Endodermal cell (in vitro differentiated cells): ENCODE results near the gene NDEL1. TPM values are rescaled to one million over a fixed set of nuclear protein-coding genes. Genes with fewer than 3 reads are reported as not detected.

Source experiments
- DNase-seq: peaks from one replicate; pipeline ENCODE4 v3.0.0-alpha.2; 2017
- H3K27ac ChIP-seq: 2 replicates; pipeline ENCODE4 v1.5.1; 2013; ENCODE audit warnings: mild to moderate bottlenecking, low read depth, low read length, moderate library complexity
- H3K27me3 ChIP-seq: 2 replicates; pipeline ENCODE4 v1.6.1; 2013; ENCODE audit warnings: mild to moderate bottlenecking, low read length, moderate library complexity; ENCODE audit not compliant: insufficient read depth, control insufficient read depth, poor library complexity, severe bottlenecking
- H3K36me3 ChIP-seq: 2 replicates; pipeline ENCODE4 v1.7.0; 2013; ENCODE audit warnings: mild to moderate bottlenecking, low read length, moderate library complexity; ENCODE audit not compliant: control insufficient read depth, insufficient read depth
- H3K4me1 ChIP-seq: one replicate; pipeline ENCODE4 v1.7.0; 2013; ENCODE audit warnings: low read length; ENCODE audit not compliant: control insufficient read depth, insufficient read depth
- H3K4me3 ChIP-seq: 2 replicates; pipeline ENCODE4 v1.5.1; 2013; ENCODE audit warnings: mild to moderate bottlenecking, low read length, moderate library complexity
- H3K9ac ChIP-seq: 2 replicates; pipeline ENCODE4 v1.6.1; 2013; ENCODE audit warnings: mild to moderate bottlenecking, low read length, moderate library complexity; ENCODE audit not compliant: poor library complexity, severe bottlenecking; ENCODE audit errors: extremely low read depth
- H3K9me3 ChIP-seq: 2 replicates; pipeline ENCODE4 v1.6.1; 2013; ENCODE audit warnings: mild to moderate bottlenecking, low read length, moderate library complexity; ENCODE audit not compliant: control insufficient read depth
- H3K27ac Mint-ChIP-seq: 2 replicates; pipeline ENCODE4 v1.8.0; 2020; ENCODE audit warnings: mixed read lengths
- H3K27me3 Mint-ChIP-seq: 2 replicates; pipeline ENCODE4 v1.8.0; 2021; ENCODE audit warnings: mild to moderate bottlenecking, mixed read lengths; ENCODE audit not compliant: insufficient read depth
- H3K36me3 Mint-ChIP-seq: 2 replicates; pipeline ENCODE4 v1.8.0; 2020; ENCODE audit warnings: low read depth, mixed read lengths
- H3K4me1 Mint-ChIP-seq: 2 replicates; pipeline ENCODE4 v1.8.0; 2020; ENCODE audit warnings: mixed read lengths
- H3K4me3 Mint-ChIP-seq: 2 replicates; pipeline ENCODE4 v1.8.0; 2020; ENCODE audit warnings: mild to moderate bottlenecking, moderate library complexity, mixed read lengths
- H3K9me3 Mint-ChIP-seq: 2 replicates; pipeline ENCODE4 v1.8.0; 2020; ENCODE audit warnings: mild to moderate bottlenecking, mixed read lengths
- WGBS, 2 experiments: methylation state at CpG; one replicate each; pipeline versions ENCODE4 v1.1.5 to v1.1.7; 2013; ENCODE audit warnings: missing lambda C conversion rate in 2 of 2, mixed read lengths in 1 of 2; ENCODE audit not compliant: insufficient coverage in 1 of 2, insufficient read length in 1 of 2; 5-methylcytosine and 5-hydroxymethylcytosine counted together
- total RNA-seq, 2 donors: library from RNA; stranded (reverse); fragmentation: NEBNext Ultra II Directional in 1 of 2; extraction: Animal tissue kit (Norgen Biotek cat#: 25700) in 1 of 2; gene quantifications; 2 replicates in 1 of 2; 3 replicates in 1 of 2; pipeline ENCODE4 v1.2.1, GENCODE V29; 2021
- TF ChIP-seq, protein P1 (sequence below): fragments of 200-600 bp; sonication (generic); conservative IDR thresholded peaks from 2 replicates; pipeline ENCODE4 v1.5.0; 2021; ENCODE audit warnings: antibody characterized with exemption, mild to moderate bottlenecking

The NDEL1 gene
- total RNA-seq, 2 donors from 2014 or later = 60.4 to 61.2 TPM

DNA sequence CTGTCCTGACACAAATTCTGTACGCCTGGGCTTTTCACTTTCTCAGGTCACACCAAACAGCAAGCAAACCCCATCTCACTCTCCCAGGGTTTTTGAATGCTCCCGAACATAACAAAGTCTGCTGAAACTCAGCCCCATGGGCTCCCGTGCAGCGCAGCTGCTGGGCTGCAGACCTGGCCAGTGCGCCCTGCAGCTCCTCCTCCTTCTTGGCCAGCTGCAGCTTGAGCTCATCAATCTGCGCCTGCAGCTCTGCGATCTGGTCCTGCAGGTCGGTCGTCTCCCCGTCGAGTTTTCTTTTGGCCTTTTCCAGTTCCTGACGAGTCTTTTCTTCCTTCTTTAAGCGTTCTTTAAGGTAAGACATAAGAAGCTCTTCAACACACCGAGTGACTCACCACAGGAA is 70.5 kb downstream of the NDEL1 start:
- H3K9me3 Mint-ChIP-seq = no peaks in the 10 kb centered on the region
- no peak overlapping the region for H3K27ac ChIP-seq
- H3K27me3 ChIP-seq = no peaks in the 10 kb centered on the region
- WGBS, 2 experiments = 92 to 96% methylated on average over 12 to 14 of the region's 14 CpGs
- H3K36me3 Mint-ChIP-seq = peaks cover 83% of the 10 kb centered on the region
- H3K36me3 ChIP-seq = peaks cover 97% of the 10 kb centered on the region
- no peak overlapping the region for H3K27ac Mint-ChIP-seq
- H3K4me3 Mint-ChIP-seq = no peak overlapping the region
- H3K4me3 ChIP-seq = no peak overlapping the region
- H3K4me1 Mint-ChIP-seq = no peaks in the 10 kb centered on the region
- no peaks in the 10 kb centered on the region for H3K9me3 ChIP-seq
- no peak for DNase-seq
- H3K9ac ChIP-seq = no peak overlapping the region
- no peaks in the 10 kb centered on the region for H3K4me1 ChIP-seq
- TF ChIP-seq, protein P1, sequence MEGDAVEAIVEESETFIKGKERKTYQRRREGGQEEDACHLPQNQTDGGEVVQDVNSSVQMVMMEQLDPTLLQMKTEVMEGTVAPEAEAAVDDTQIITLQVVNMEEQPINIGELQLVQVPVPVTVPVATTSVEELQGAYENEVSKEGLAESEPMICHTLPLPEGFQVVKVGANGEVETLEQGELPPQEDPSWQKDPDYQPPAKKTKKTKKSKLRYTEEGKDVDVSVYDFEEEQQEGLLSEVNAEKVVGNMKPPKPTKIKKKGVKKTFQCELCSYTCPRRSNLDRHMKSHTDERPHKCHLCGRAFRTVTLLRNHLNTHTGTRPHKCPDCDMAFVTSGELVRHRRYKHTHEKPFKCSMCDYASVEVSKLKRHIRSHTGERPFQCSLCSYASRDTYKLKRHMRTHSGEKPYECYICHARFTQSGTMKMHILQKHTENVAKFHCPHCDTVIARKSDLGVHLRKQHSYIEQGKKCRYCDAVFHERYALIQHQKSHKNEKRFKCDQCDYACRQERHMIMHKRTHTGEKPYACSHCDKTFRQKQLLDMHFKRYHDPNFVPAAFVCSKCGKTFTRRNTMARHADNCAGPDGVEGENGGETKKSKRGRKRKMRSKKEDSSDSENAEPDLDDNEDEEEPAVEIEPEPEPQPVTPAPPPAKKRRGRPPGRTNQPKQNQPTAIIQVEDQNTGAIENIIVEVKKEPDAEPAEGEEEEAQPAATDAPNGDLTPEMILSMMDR = no peak
- H3K27me3 Mint-ChIP-seq = no peaks in the 10 kb centered on the region

DNA sequence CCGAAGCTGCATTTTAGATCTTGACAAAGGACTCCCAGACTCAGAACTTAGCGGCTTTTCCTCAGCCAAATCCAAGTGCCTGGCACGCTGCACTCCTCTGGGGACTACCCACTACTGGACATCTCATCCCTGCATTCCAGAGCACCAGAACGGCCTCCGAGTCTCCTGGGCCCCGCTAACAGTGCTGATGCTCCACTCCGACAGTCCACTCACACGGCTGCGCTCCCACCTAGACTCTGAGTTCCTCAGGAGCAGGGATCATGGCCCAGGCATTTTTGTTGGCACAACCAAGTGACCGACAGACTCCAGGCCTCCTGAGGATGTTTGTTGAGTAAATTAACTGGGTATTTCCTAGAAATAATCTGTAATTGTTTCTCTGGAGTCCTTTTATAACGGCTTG is 79.1 kb downstream of the NDEL1 start:
- Histone ChIP-seq H3K4me1 (no peaks in the 10 kb centered on the region), H3K9me3 (no peaks in the 10 kb centered on the region), H3K9ac (no peak overlapping the region), H3K27me3 (no peaks in the 10 kb centered on the region), H3K36me3 (peaks cover 94% of the 10 kb centered on the region), H3K27ac (no peak overlapping the region), H3K4me3 (no peak overlapping the region)
- no peak overlapping the region for H3K4me3 Mint-ChIP-seq
- peaks cover 87% of the 10 kb centered on the region for H3K36me3 Mint-ChIP-seq
- peak overlapping the region; percentile 71 for H3K27ac Mint-ChIP-seq
- no peaks in the 10 kb centered on the region for H3K9me3 Mint-ChIP-seq
- H3K4me1 Mint-ChIP-seq = no peaks in the 10 kb centered on the region
- TF ChIP-seq, protein P1 = no peak
- H3K27me3 Mint-ChIP-seq = no peaks in the 10 kb centered on the region
- no peak for DNase-seq
- WGBS, 2 experiments = 96 to 98% methylated on average over 6 to 11 of the region's 11 CpGs

Other genes with a start within 250 kb of the NDEL1 start
- 1 to 10 TPM; 4.1 to 5.5 TPM for gene BORCS6, start 245.7 kb upstream of the NDEL1 start, total RNA-seq
- gene AURKB, start 225.3 kb upstream of the NDEL1 start, total RNA-seq = 100 to 1,000 TPM in 1 of 2 donors, 10 to 100 TPM in 1; 90.5 to 122 TPM
- gene CTC1, start 187.8 kb upstream of the NDEL1 start, total RNA-seq = 10 to 100 TPM; 46.4 to 63.1 TPM
- gene PFAS, start 186.6 kb upstream of the NDEL1 start, total RNA-seq = 100 to 1,000 TPM; 119 to 158 TPM
- gene RANGRF, start 147.2 kb upstream of the NDEL1 start, total RNA-seq = 10 to 100 TPM; 34.0 to 36.3 TPM
- gene SLC25A35, start 140.5 kb upstream of the NDEL1 start, total RNA-seq = 1 to 10 TPM; 5.6 to 10.0 TPM
- 1 to 10 TPM; 4.1 to 9.2 TPM for gene ARHGEF15, start 125.6 kb upstream of the NDEL1 start, total RNA-seq
- gene ODF4, start 96.0 kb upstream of the NDEL1 start, total RNA-seq = not detected
- 1,000 to 10,000 TPM; 1,739 to 2,129 TPM for gene RPL26, start 52.7 kb upstream of the NDEL1 start, total RNA-seq
- gene RNF222, start 38.1 kb upstream of the NDEL1 start, total RNA-seq = not detected
- 100 to 1,000 TPM; 251 to 257 TPM for gene MYH10, start 194.8 kb downstream of the NDEL1 start, total RNA-seq